22Rv1 (cell line): ENCODE measurements around the gene CLIP2.

Experiments used
- CTCF ChIP-seq: fragments of 450-650 bp; IDR thresholded peaks from 2 replicates; pipeline ENCODE4 v1.5.1; 2017; ENCODE audit warnings: mild to moderate bottlenecking
- ZFX ChIP-seq: fragments of 450-650 bp; IDR thresholded peaks from 2 replicates; pipeline ENCODE4 v1.6.1; 2017; ENCODE audit warnings: antibody characterized with exemption, borderline replicate concordance

DNA sequence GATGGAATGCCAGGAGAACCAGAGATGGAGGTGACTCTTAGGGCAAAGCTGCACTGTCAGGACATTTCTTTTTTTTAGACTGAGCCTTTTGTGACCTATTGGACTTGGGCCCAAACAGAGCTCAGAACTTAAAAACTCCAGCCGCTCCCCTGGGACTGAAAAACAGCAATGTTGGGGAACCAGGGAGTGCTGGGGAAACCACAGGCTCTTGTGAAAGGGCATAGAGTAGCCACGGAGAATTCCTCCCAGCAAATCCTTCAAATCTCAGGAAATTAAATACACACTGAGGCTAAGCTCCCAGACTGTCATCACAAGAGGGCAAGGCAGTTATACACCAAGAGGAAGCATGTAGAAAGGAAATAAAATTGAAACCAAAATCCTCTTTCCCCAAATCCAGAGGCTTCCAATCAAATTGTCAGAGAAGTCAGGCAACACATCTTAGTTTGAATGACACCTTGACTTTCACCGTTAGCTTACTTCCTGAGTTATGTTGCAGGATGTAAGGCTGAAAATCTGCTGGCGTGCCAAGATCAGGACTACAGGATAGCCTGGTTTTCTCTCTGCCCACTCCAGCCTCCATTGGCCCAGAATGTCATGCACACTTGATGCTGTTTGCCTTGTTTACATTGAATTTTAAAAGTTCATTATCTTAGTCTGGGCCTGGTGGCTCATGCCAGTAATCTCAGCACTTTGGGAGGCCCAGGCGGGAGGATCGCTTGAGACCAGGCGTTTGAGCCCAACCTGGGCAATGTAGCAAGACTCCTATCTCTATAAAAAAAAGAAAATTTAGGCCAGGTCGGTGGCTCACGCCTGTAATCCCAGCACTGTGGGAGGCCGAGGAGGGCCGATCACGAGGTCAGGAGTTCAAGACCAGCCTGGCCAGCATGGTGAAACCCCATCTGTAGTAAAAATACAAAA lies 32.5 kb upstream of the CLIP2 start:
- TF ChIP-seq CTCF (no peak), ZFX (no peak)
